GM19438 (cell line): ENCODE measurements around the gene SEMA6D.

ENCODE experiments used
- ATAC-seq: cut with Tn5 transposase; IDR thresholded peaks from one replicate; pipeline ENCODE4 v1.9.1; 2021; ENCODE audit warnings: low read depth; ENCODE audit not compliant: unreplicated experiment

The SEMA6D gene

DNA sequence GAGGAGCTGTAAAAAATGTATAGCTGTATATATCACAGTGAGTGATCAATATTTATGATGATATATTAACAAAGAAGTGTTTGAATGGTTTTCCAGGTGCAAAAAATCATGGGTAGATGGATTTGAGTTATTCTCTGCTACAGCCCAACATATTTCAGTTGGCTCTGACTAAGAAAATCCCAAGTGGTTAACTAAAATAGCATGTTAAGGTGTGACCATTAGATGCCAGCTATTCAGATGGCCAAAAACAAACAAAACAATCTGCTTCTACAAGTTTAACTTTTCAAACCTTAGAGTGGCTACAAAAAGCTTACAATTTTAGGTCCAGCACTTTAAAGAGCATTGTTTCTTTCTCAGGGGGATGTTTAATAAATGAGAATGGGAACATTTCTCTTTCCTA is 67.5 kb downstream of the SEMA6D start:
- ATAC-seq, result no peak

DNA sequence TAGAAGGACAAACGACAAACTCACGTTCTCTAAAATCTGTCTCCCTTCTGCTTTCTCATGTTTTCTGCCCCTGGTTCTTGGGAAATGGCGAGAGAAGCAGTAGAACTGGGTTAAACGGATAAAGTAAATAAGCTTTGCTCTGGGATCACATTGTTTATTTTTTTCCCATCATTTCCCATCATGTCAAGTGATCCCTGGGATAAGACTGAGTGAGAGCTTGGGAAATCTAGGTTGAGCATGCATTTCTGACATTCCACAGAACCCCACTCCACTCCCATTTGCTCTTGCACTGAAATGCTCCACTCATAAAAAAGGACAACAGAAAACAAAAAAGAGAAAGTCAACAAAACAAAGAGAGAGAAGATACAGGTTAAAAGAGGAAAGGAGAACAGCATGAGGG is 69.1 kb downstream of the SEMA6D start:
- ATAC-seq, result no peak

DNA sequence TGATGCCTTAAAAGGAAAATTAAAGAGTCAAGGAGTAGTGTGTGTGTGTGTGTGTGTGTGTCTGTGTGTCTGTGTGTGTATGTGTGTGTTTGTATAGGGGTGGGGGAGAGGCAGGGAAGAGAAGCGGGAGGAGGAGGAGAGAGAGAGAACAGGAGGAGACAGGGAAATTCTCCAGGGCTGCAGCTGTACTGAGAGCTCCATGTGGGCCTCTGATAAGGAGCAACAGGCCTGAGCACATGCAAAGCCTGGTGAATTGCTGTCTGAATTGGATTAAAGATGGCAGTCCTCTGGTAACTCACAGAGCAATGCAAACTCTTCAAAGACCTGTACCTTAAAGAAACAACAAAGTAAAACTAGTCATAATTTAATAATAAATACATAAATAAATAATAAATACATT is 70.6 kb downstream of the SEMA6D start:
- ATAC-seq, result no peak

- ATAC-seq, result no peak
Observed at GRCh38 chr15:47788685-47789084, 71.4 kb downstream of the SEMA6D start.

- ATAC-seq, result no peak
Observed at GRCh38 chr15:47791161-47791560, 73.9 kb downstream of the SEMA6D start.

DNA sequence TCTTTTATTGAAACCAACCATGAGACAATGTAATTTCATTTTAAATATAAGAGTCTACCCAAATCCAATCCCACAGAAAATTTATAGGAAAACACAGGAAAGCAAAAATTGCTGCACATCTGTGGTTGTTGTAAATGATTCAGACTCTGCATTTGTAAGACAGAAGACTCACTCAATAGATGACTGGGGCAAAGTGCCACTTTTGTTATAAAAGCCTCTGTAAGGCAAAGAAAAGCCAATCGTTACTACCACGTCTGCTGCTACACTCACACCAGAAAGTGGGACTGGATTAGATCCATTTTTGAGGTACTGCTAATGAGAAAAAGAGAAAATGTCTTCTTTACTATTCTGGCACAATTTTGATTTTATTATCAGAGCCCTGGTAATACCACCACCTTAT is 74.9 kb downstream of the SEMA6D start:
- no peak for ATAC-seq

DNA sequence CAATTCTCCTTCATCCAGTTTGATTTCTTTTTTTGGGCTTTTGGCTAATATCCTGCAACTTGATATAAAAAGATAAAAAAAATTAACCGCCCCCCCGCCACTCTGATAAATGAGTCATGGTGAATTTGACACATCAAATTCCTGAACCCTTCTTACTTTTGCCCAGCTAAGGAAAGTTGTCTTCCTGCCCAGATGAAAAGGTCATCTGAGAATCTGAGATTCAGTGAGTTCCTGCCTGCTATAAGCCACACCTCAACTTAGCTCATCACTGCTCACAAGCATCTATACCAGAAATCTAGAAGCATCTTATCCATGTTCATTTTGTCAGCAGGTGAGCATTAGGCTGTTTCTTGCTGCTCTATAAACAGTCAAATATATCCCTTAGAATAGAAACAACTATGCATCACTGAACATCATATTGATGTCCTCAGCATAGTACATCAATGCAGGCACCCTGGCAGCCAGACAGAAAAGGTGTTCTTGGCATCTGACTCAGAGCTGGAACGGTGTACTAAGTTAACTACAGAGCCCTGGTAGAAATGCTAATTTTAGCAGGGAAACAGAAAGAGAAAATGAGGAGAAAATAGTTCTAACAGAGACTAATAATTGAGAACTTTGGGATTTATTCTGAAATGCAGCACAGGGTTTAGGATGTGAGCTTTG is 77.1 kb downstream of the SEMA6D start:
- ATAC-seq, result no peak

- ATAC-seq, result no peak
Observed at GRCh38 chr15:47795864-47796263, 78.6 kb downstream of the SEMA6D start.

DNA sequence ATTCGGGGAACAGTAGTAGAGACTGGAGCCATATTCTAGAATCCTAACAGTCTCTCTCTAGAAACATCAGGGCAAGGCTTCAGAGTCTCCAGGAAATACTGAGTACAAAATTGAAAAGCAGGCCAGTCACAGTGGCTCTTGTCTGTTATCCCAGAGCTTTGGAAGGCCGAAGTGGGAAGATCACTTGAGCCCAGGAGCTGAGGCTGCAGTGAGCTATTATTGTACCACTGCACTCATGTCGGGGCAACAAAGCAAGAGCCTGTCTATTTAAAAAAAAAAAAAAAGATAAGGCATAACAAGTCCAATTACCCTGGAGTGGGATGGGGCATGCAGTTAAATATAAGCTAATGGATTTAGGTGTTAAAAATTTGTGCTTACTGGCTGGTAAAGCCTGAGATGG is 79.0 kb downstream of the SEMA6D start:
- ATAC-seq, result no peak

DNA sequence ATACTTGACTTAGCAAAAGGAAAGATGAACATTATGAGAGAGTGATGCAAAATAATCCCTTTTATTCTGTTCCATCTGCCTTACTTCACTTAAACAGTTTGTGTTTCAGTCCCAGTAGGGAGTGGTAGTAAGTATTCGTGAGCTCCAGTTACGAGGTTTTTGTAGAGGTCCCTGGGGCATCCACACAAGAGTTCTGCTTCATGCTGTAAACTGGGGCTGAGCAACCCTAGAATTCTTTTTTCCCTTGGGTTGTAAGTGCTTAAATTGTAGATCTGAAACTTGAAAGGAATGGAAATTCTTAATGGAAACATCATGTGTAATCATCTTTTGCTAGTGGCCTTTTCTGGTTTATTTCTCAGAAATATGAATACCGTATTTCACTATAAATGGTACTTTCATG is 79.5 kb downstream of the SEMA6D start:
- ATAC-seq, result no peak

GRCh38 chr15:47801522-47801921 is 84.2 kb downstream of the SEMA6D start:
- no peak for ATAC-seq

- no peak for ATAC-seq
Observed at GRCh38 chr15:47802216-47802615, 84.9 kb downstream of the SEMA6D start.

GRCh38 chr15:47803767-47804166 is 86.5 kb downstream of the SEMA6D start:
- ATAC-seq, result no peak

DNA sequence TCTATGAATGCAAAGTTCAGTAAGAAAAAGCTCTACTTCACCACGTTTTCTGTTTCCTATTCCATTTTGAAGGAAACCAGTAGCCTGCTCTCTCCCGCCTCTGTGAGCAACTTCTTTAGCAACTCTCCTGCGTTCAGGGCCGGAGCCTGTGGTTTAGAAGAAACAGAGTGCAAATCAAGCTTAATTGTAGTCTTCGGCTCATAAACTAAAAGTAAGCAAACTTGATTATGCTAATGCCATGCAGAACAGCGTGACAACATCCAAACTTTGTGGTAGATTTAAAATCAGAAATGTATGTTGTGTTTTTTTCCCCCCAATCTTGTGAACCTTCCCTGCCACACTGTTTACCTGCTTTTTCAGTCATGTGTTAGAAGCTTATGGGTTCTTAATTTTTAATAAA is 87.4 kb downstream of the SEMA6D start:
- ATAC-seq, result no peak

GRCh38 chr15:47806008-47806407 is 88.7 kb downstream of the SEMA6D start:
- no peak for ATAC-seq

GRCh38 chr15:47811172-47811571 is 93.9 kb downstream of the SEMA6D start:
- ATAC-seq, result no peak

DNA sequence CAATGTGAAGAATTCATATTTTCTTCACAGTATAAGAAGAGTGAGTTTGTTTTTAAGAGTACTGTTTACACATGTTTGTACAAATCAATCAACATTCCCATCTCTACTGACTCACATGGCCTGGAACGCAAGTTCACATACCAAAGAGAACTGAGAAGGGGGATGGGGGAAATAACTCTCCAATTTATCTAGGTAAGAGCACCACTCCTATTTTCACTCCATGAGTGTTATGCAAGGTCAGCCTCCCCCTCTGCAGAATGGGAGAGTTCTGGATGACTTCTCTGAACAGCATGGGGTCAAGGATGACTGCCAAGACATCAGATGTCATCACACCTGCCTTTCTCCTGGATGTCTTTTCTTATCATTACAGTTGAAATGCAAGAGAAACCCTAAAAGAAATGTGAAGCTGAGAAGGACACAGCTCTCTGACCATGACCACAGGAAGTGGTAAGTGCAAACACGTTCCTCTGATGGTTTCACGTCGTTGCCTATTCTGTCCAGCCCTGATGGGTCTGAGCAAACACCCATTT is 95.2 kb downstream of the SEMA6D start:
- peak; percentile 83 for ATAC-seq

DNA sequence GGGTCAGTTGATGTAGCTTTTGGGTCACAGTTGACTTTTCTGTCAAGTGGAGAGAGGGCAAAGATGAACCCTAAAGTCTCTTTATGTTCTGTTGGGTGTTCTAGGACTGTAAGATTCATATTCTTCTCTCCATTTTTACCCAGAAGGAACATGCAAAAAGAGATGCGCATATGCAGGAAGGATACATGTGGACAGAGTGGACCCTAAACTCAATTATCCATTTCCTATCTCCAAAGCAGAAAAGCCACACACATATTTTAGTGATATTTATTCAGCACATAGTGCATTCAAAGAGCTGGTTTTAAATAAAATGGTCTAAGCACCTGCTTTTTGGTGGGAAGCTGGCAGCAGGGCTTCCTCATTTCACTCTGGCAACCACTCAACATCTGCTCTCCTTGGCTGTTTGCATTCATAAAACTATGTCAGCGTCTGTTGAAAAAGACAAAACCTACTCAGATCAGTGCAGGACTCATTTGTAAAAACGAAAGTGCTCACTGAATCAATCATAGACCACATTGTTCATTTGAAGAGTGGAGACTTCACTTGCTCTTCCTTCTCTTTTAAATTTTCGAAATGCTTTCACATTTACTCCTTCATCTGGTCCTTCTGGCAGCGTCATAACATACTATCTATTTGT is 96.6 kb downstream of the SEMA6D start:
- peak; percentile 69 for ATAC-seq

DNA sequence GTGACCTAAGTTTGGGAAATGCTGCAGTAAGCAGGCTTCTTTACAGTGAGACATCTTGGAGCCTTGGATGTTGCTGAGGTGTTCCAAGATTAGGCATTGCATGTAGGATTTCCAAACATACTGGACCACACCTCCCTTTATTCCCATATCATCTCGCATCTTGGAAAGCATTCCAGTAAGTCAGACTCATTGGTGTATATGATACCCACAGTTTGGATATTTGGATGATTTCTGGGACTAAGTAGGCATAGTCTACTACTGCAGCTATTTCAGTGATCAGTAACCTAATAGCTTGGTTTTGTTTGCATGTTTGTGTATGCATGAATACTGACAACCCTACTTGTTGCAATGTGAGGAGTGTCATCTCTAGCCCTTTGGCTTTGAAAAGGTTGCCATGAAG is 97.3 kb downstream of the SEMA6D start:
- no peak for ATAC-seq

- ATAC-seq, result no peak
Observed at GRCh38 chr15:47817969-47818548, 100.8 kb downstream of the SEMA6D start.

GRCh38 chr15:47819158-47819557 is 101.9 kb downstream of the SEMA6D start:
- ATAC-seq, result no peak
